K562 (cell line): ENCODE measurements around the gene SPTBN2. TPM values are rescaled to one million over a fixed set of nuclear protein-coding genes. Genes with fewer than 3 reads are reported as not detected.

Source experiments
- ATAC-seq: fragments of 200-7000 bp; cut with Tn5 transposase; 3 replicates; pipeline ENCODE4 v1.9.1; 2020; ENCODE audit warnings: moderate library complexity
- BruUV-seq: library from RNA; stranded (reverse); fragments of 400-500 nt; replicated peaks from 2 replicates; lab custom pipeline; 2021; lab: Mats Ljungman, UMichigan
- CTCF ChIA-PET: fragments of 300-600 bp; formaldehyde crosslinking; extraction: SDS; loops from one replicate; lab custom pipeline; 2021; ENCODE audit warnings: low intra/inter-chr PET ratio; lab: Yijun Ruan, JAX
- POLR2A ChIA-PET: fragments of 300-600, 350-650 bp; sonication (Branson Sonifier 250); formaldehyde crosslinking; extraction: SDS; loops from one replicate; lab custom pipeline; 2021; ENCODE audit warnings: antibody characterized with exemption, inconsistent platforms; lab: Yijun Ruan, JAX
- DNase-seq, 4 experiments: peaks; one replicate each; pipeline versions ENCODE4 v3.0.0 to v3.0.0-alpha.2; 2011 to 2018; ENCODE audit warnings: low spot score in 3 of 4, mixed read lengths in 3 of 4; ENCODE audit errors: extremely low read depth in 1 of 4
- FAIRE-seq: peaks from 2 replicates; lab custom pipeline; 2011; peaks lifted over from hg19 to GRCh38; lab: Jason Lieb, UNC
- H2AFZ ChIP-seq: 2 replicates; pipeline ENCODE4 v1.6.0; 2011; ENCODE audit warnings: low read depth, low read length, control low read depth, inconsistent platforms
- H3K27ac ChIP-seq: fragments of 200-600 bp; 3 replicates; pipeline ENCODE4 v1.8.0; 2011; ENCODE audit warnings: low read depth, mild to moderate bottlenecking, control low read depth, inconsistent platforms, low read length, moderate library complexity, mixed read lengths; ENCODE audit errors: extremely low read depth
- H3K27me3 ChIP-seq, 2 experiments: fragments of 300-600 bp in 1 of 2; 2 replicates in 1 of 2; 3 replicates in 1 of 2; pipeline versions ENCODE4 v1.6.0 to v1.8.0; 2011; ENCODE audit warnings: inconsistent platforms in 2 of 2, low read length in 2 of 2, mild to moderate bottlenecking in 1 of 2, mixed read lengths in 1 of 2, moderate library complexity in 1 of 2; ENCODE audit not compliant: control insufficient read depth in 2 of 2, insufficient read depth in 2 of 2
- H3K36me3 ChIP-seq: fragments of 300-600 bp; 3 replicates; pipeline ENCODE4 v1.8.0; 2011; ENCODE audit warnings: mild to moderate bottlenecking, low read length, inconsistent platforms; ENCODE audit not compliant: control insufficient read depth, insufficient read depth
- H3K4me1 ChIP-seq, 2 experiments: fragments of 200-600 bp in 1 of 2; replicated peaks in 1 of 2; 2 replicates in 1 of 2; 3 replicates in 1 of 2; pipeline versions ENCODE4 v1.5.1 to v1.8.0; 2011; ENCODE audit warnings: inconsistent platforms in 2 of 2, low read length in 2 of 2, mild to moderate bottlenecking in 1 of 2, mixed read lengths in 1 of 2, moderate library complexity in 1 of 2; ENCODE audit not compliant: control insufficient read depth in 2 of 2, insufficient read depth in 2 of 2
- H3K4me2 ChIP-seq: 2 replicates; pipeline ENCODE4 v1.6.1; 2011; ENCODE audit warnings: low read length, control low read depth, inconsistent platforms, mixed read lengths; ENCODE audit not compliant: insufficient read depth
- H3K4me3 ChIP-seq: fragments of 200-600 bp; sonication (generic), shearing (Covaris generic); 2 replicates; pipeline ENCODE4 v1.5.1; 2016; ENCODE audit warnings: control low read depth, inconsistent platforms
- H3K79me2 ChIP-seq: fragments of 200-600 bp; 3 replicates; pipeline ENCODE4 v1.8.0; 2011; ENCODE audit warnings: low read length, inconsistent platforms; ENCODE audit not compliant: control insufficient read depth, insufficient read depth
- H3K9ac ChIP-seq, 2 experiments: 2 replicates each; pipeline versions ENCODE4 v1.6.0 to v1.6.1; 2011; ENCODE audit warnings: low read depth in 2 of 2, low read length in 2 of 2, control low read depth in 1 of 2, inconsistent platforms in 1 of 2, mild to moderate bottlenecking in 1 of 2, mixed read lengths in 1 of 2; ENCODE audit not compliant: insufficient read depth in 1 of 2
- H3K9me1 ChIP-seq: one replicate; pipeline ENCODE4 v1.6.0; 2011; ENCODE audit warnings: inconsistent platforms, mild to moderate bottlenecking, low read length, moderate library complexity; ENCODE audit not compliant: control insufficient read depth, insufficient read depth
- H3K9me3 ChIP-seq: replicated peaks from 2 replicates; pipeline ENCODE4 v1.5.1; 2011; ENCODE audit warnings: low read depth, low read length, inconsistent platforms; ENCODE audit not compliant: control insufficient read depth, insufficient read depth
- H4K20me1 ChIP-seq: replicated peaks from 2 replicates; pipeline ENCODE4 v1.6.1; 2011; ENCODE audit warnings: low read length, inconsistent platforms, mixed read lengths; ENCODE audit not compliant: control insufficient read depth, insufficient read depth
- KDM5B ChIP-seq: fragments of 200-600 bp; sonication (generic); IDR thresholded peaks from 2 replicates; pipeline ENCODE4 v1.6.1; 2012; ENCODE audit warnings: low read depth, mild to moderate bottlenecking, moderate library complexity, low read length, control low read depth, inconsistent platforms; ENCODE audit not compliant: insufficient replicate concordance
- NBN ChIP-seq: fragments of 450-650 bp; IDR thresholded peaks from 2 replicates; pipeline ENCODE4 v1.6.1; 2016; ENCODE audit warnings: low read depth, mild to moderate bottlenecking
- POLR2A ChIP-seq: fragments of 450-650 bp; conservative IDR thresholded peaks from 2 replicates; pipeline ENCODE4 v1.6.1; 2016
- POLR2AphosphoS5 ChIP-seq: IDR thresholded peaks from 2 replicates; pipeline ENCODE4 v1.6.1; 2011; ENCODE audit warnings: mild to moderate bottlenecking, low read depth, low read length, moderate library complexity; ENCODE audit not compliant: control insufficient read depth, insufficient read depth
- POLR2G ChIP-seq: fragments of 200-400 bp; formaldehyde crosslinking; IDR thresholded peaks from 2 replicates; pipeline ENCODE4 v1.6.1; 2017; ENCODE audit warnings: low read depth, mild to moderate bottlenecking, antibody characterized with exemption, low read length, moderate library complexity
- RBFOX2 ChIP-seq: fragments of 200-400 bp; formaldehyde crosslinking; IDR thresholded peaks from 2 replicates; pipeline ENCODE4 v1.6.1; 2017; ENCODE audit warnings: low read depth, mild to moderate bottlenecking, low read length, moderate library complexity
- RBM22 ChIP-seq: fragments of 200-400 bp; formaldehyde crosslinking; IDR thresholded peaks from 2 replicates; pipeline ENCODE4 v1.6.1; 2018; ENCODE audit warnings: low read length, low read depth; ENCODE audit not compliant: poor library complexity, severe bottlenecking
- SUPT5H ChIP-seq: fragments of 450-650 bp; IDR thresholded peaks from 2 replicates; pipeline ENCODE4 v1.6.1; 2016
- WGBS: fragments of 100-300 bp; shearing (Covaris generic); methylation state at CpG from one replicate; pipeline ENCODE4 v1.1.6; 2016; ENCODE audit warnings: low coverage, mixed read lengths; ENCODE audit not compliant: insufficient coverage; ENCODE audit errors: missing lambda C conversion rate; 5-methylcytosine and 5-hydroxymethylcytosine counted together
- in situ Hi-C: fragments of 300-500 bp; cut with MboI; formaldehyde crosslinking; loops from 4 replicates; pipeline ENCODE4 v1.15.0; 2018; ENCODE audit warnings: inconsistent platforms, mixed read lengths
- intact Hi-C: fragments of 100-400 bp; cut with micrococcal nuclease; formaldehyde crosslinking; loops from 2 replicates; pipeline ENCODE4 v1.14.2; 2022
- polyA plus RNA-seq, 8 experiments: library from polyadenylated mRNA; depleted of rRNA in 4 of 8; stranded (reverse) in 5 of 8; unstranded in 3 of 8; fragments of >200 nt; fragmentation: Nextera tagmentation in 2 of 8; fragmentation: Illumina TruSeq in 1 of 8; extraction: Ambion mirVana in 2 of 8; extraction: Trizol in 1 of 8; gene quantifications; 2 replicates each; pipeline versions ENCODE4 v1.2.1 to v1.2.3, GENCODE V29; 2011 to 2014; ENCODE audit warnings: inconsistent platforms in 1 of 8, missing spikeins in 1 of 8
- total RNA-seq, 7 experiments: library from RNA; depleted of rRNA in 6 of 7; stranded (reverse); fragments of >200 nt in 6 of 7; fragmentation: Illumina TruSeq in 2 of 7; extraction: Trizol in 2 of 7; gene quantifications; 2 replicates each; pipeline versions ENCODE4 v1.2.1 to v1.2.3, GENCODE V29; 2011 to 2021; ENCODE audit warnings: low replicate concordance in 1 of 7

The SPTBN2 gene
- total and polyA plus RNA-seq, 9 of the 15 experiments (the other 6 are each of a cell fraction or from before 2014, with no cell fraction given), result 0.38 to 56.5 (median 19.7) TPM

DNA sequence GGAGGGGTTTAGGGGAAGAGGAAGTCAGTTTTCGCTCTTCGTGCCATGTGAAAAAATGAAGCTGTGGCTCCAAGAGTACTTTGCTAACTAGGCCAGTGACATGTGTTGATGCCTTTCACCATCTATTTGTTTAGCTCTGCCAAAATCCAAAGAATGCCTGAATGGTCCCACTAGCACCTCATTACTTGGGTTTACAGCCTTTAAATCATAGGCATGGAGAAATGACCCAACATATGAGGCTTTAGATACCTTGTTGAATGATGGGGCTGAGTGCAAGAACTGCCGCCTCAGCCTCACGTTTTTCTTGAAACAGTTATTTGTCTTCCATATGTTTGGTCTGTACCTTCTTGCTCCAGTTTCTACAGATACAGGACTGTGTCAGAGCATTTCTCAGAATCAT, 82.2 kb downstream of the SPTBN2 start:
- intact Hi-C loops, result no loop called here
- H2AFZ ChIP-seq, result no peak overlapping the region
- no peak overlapping the region for H3K9ac ChIP-seq
- DNase-seq, result no peak
- no peak for ATAC-seq
- H3K4me1 ChIP-seq, result peaks cover 4 to 9% of the 10 kb centered on the region in 2 experiments
- no peak overlapping the region for H3K4me3 ChIP-seq
- peaks cover 92% of the 10 kb centered on the region for H3K79me2 ChIP-seq
- ChIA-PET CTCF (no interaction called here), POLR2A (interaction anchor here (0.7 to 26.4 kb wide), 6 partner anchors 7 to 114 kb away, joined by 4 to 387 read pairs (median 46); partner anchors contain the start of genes RBM14 and RBM4)
- peaks cover 87% of the 10 kb centered on the region for H3K36me3 ChIP-seq
- no peaks in the 10 kb centered on the region for H3K27me3 ChIP-seq
- H4K20me1 ChIP-seq, result peaks cover 48% of the 10 kb centered on the region
- in situ Hi-C loops, result no loop called here
- no peak overlapping the region for H3K4me2 ChIP-seq
- no peaks in the 10 kb centered on the region for H3K9me1 ChIP-seq
- no peak overlapping the region for H3K27ac ChIP-seq
- FAIRE-seq, result no peak
- no peaks in the 10 kb centered on the region for H3K9me3 ChIP-seq
- TF ChIP-seq POLR2AphosphoS5 (peak; percentile 60; the same call in 1 of the 2 replicates), POLR2A (peak; percentile 14; the same call in 1 of the 2 replicates), NBN (no peak), SUPT5H (0 out of 2 replicates have a peak, but pooled peaks have one; percentile 19)
- BruUV-seq, result no TSS peak
- 90% methylated on average over 4 of the region's 4 CpGs for WGBS

GRCh38 chr11:66643745-66644437, 85.1 kb downstream of the SPTBN2 start:
- H3K9me1 ChIP-seq, result peaks cover 6% of the 10 kb centered on the region
- H3K4me2 ChIP-seq, result no peak overlapping the region
- peak; percentile 60 for TF ChIP-seq POLR2G
- no peak for TF ChIP-seq KDM5B
- peak; percentile 61 for TF ChIP-seq RBFOX2
- TF ChIP-seq RBM22, result peak; percentile 44
- no peaks in the 10 kb centered on the region for H3K27me3 ChIP-seq
- no peak overlapping the region for H3K4me3 ChIP-seq
- ChIA-PET CTCF (no interaction called here), POLR2A (interaction anchor here (1.1 to 26.4 kb wide), 4 partner anchors 7 to 30 kb away, joined by 3 to 387 read pairs (median 71); partner anchors contain the start of gene RBM14)
- peaks cover 94% of the 10 kb centered on the region for H3K36me3 ChIP-seq
- DNase-seq (no peak), ATAC-seq (no peak), FAIRE-seq (no peak)
- no peak overlapping the region for H2AFZ ChIP-seq
- no peaks in the 10 kb centered on the region for H3K9me3 ChIP-seq
- H3K9ac ChIP-seq, result peak overlapping the region in 1 of 2 experiments; percentile 47; a peak in 2 of 4 replicates
- in situ Hi-C loops, result no loop called here
- BruUV-seq, result no TSS peak
- 95% methylated on average over 22 of the region's 24 CpGs for WGBS
- no peak overlapping the region for H3K27ac ChIP-seq
- H4K20me1 ChIP-seq, result peaks cover 76% of the 10 kb centered on the region
- intact Hi-C loops, result no loop called here
- H3K4me1 ChIP-seq, result peaks cover 14 to 24% of the 10 kb centered on the region in 2 experiments
- H3K79me2 ChIP-seq, result peaks cover 98% of the 10 kb centered on the region
